SK-N-SH treated with all-trans-retinoic acid at 6 μM for 48 hours (cell line): ENCODE data around the gene WNT1.

Source experiments
- ARNTL ChIP-seq: fragments of 450-650 bp; formaldehyde crosslinking; IDR thresholded peaks from 2 replicates; pipeline ENCODE4 v1.5.0; 2020; ENCODE audit warnings: low read depth, mild to moderate bottlenecking, moderate library complexity, borderline replicate concordance
- CSRNP3 ChIP-seq: fragments of 250-450 bp; sonication (Bioruptor Pico); IDR thresholded peaks from 2 replicates; pipeline ENCODE4 v1.5.1; 2021; ENCODE audit warnings: mild to moderate bottlenecking, moderate library complexity
- RARB ChIP-seq: fragments of 250-450 bp; sonication (Bioruptor Pico); IDR thresholded peaks from 2 replicates; pipeline ENCODE4 v1.8.0; 2021; ENCODE audit warnings: mild to moderate bottlenecking, moderate library complexity
- SNAI2 ChIP-seq: fragments of 250-450 bp; sonication (Bioruptor Pico); IDR thresholded peaks from 2 replicates; pipeline ENCODE4 v1.5.0; 2020; ENCODE audit warnings: mild to moderate bottlenecking, moderate library complexity
- ZC3H10 ChIP-seq: fragments of 250-450 bp; sonication (Bioruptor Pico); IDR thresholded peaks from 2 replicates; pipeline ENCODE4 v1.5.1; 2021; ENCODE audit warnings: mild to moderate bottlenecking, moderate library complexity
- ZFP3 ChIP-seq: fragments of 250-450 bp; sonication (Bioruptor Pico); IDR thresholded peaks from 2 replicates; pipeline ENCODE4 v1.5.0; 2020; ENCODE audit warnings: mild to moderate bottlenecking, moderate library complexity

GRCh38 chr12:48967991-48968390 lies 10.1 kb upstream of the WNT1 start:
- no peak for TF ChIP-seq ZC3H10
- TF ChIP-seq ZFP3, result no peak
- no peak for TF ChIP-seq SNAI2
- no peak for TF ChIP-seq CSRNP3 (CRISPR knock-in tag)
- TF ChIP-seq RARB, result no peak
- no peak for TF ChIP-seq ARNTL (CRISPR knock-in tag)
